GM21423 (cell line): ENCODE measurements around the gene ANKRD13A.

Source experiments
- ATAC-seq: cut with Tn5 transposase; IDR thresholded peaks from one replicate; pipeline ENCODE4 v1.9.1; 2021; ENCODE audit warnings: mild to moderate bottlenecking, moderate library complexity; ENCODE audit not compliant: unreplicated experiment

ANKRD13A gene

GRCh38 chr12:109998904-109999648 lies at the start of gene ANKRD13A:
Gene ANKRD13A (plus strand): TSS chr12:109999430. CDS start chr12:109999689, 259 bp downstream.
- ATAC-seq = peak; percentile 45

GRCh38 chr12:109950625-109951024 lies 48.6 kb upstream of the ANKRD13A start:
- no peak for ATAC-seq

GRCh38 chr12:109951136-109951535 lies 48.1 kb upstream of the ANKRD13A start:
- no peak for ATAC-seq

GRCh38 chr12:109951751-109952150 lies 47.5 kb upstream of the ANKRD13A start:
- no peak for ATAC-seq

- peak; percentile 56 for ATAC-seq
Observed at GRCh38 chr12:109952160-109952858, 46.9 kb upstream of the ANKRD13A start.

GRCh38 chr12:109952873-109953272 lies 46.4 kb upstream of the ANKRD13A start:
- ATAC-seq = no peak

- ATAC-seq = no peak
Observed at GRCh38 chr12:109953656-109954055, 45.6 kb upstream of the ANKRD13A start.

GRCh38 chr12:109958374-109958773 lies 40.9 kb upstream of the ANKRD13A start:
- no peak for ATAC-seq

GRCh38 chr12:109959411-109960093 lies 39.7 kb upstream of the ANKRD13A start:
- ATAC-seq = no peak

GRCh38 chr12:109961201-109961600 lies 38.0 kb upstream of the ANKRD13A start:
- no peak for ATAC-seq

- no peak for ATAC-seq
Observed at GRCh38 chr12:109961612-109962011, 37.6 kb upstream of the ANKRD13A start.

- no peak for ATAC-seq
Observed at GRCh38 chr12:109962398-109962797, 36.8 kb upstream of the ANKRD13A start.

- ATAC-seq = no peak
Observed at GRCh38 chr12:109963330-109963729, 35.9 kb upstream of the ANKRD13A start.

GRCh38 chr12:109963743-109964429 lies 35.3 kb upstream of the ANKRD13A start:
- no peak for ATAC-seq

GRCh38 chr12:109966546-109966945 lies 32.7 kb upstream of the ANKRD13A start:
- ATAC-seq = no peak

GRCh38 chr12:109967383-109968031 lies 31.7 kb upstream of the ANKRD13A start:
- no peak for ATAC-seq

- no peak for ATAC-seq
Observed at GRCh38 chr12:109968032-109968420, 31.2 kb upstream of the ANKRD13A start.

GRCh38 chr12:109968801-109969200 lies 30.4 kb upstream of the ANKRD13A start:
- ATAC-seq = no peak

GRCh38 chr12:109972821-109973220 lies 26.4 kb upstream of the ANKRD13A start:
- no peak for ATAC-seq

GRCh38 chr12:109981311-109981710 lies 17.9 kb upstream of the ANKRD13A start:
- ATAC-seq = no peak

GRCh38 chr12:109982210-109982609 lies 17.0 kb upstream of the ANKRD13A start:
- ATAC-seq = no peak
